ENCODE measurements around the gene BAIAP3.

BAIAP3 gene

GRCh38 chr16:1305823-1306222, 27.6 kb upstream of the BAIAP3 start:
- peaks cover 5% of the 10 kb centered on the region for H3K4me1 ChIP-seq (ENCODE audit: control insufficient read depth, insufficient read depth, low read length)
- H3K9ac ChIP-seq (ENCODE audit: low read length): no peak overlapping the region
- no peak for DNase-seq (ENCODE audit: low read depth)
- no peaks in the 10 kb centered on the region for H3K27me3 ChIP-seq (replicated peaks; ENCODE audit: control insufficient read depth, insufficient read depth, low read length)
- no peaks in the 10 kb centered on the region for H3K9me3 ChIP-seq (ENCODE audit: control insufficient read depth, low read length)
- H3K36me3 ChIP-seq (ENCODE audit: control insufficient read depth, insufficient read depth, low read length, severe bottlenecking): no peaks in the 10 kb centered on the region
- no peak overlapping the region for H3K4me3 ChIP-seq (ENCODE audit: low read length)

GRCh38 chr16:1306334-1306733, 27.1 kb upstream of the BAIAP3 start:
- Histone ChIP-seq H3K36me3 (ENCODE audit: control insufficient read depth, insufficient read depth, low read length, severe bottlenecking) (no peaks in the 10 kb centered on the region), H3K9ac (ENCODE audit: low read length) (no peak overlapping the region), H3K4me1 (ENCODE audit: control insufficient read depth, insufficient read depth, low read length) (peaks cover 10% of the 10 kb centered on the region), H3K9me3 (ENCODE audit: control insufficient read depth, low read length) (no peaks in the 10 kb centered on the region), H3K4me3 (ENCODE audit: low read length) (no peak overlapping the region), H3K27me3 (replicated peaks; ENCODE audit: control insufficient read depth, insufficient read depth, low read length) (no peaks in the 10 kb centered on the region)
- DNase-seq (ENCODE audit: low read depth): no peak

DNA sequence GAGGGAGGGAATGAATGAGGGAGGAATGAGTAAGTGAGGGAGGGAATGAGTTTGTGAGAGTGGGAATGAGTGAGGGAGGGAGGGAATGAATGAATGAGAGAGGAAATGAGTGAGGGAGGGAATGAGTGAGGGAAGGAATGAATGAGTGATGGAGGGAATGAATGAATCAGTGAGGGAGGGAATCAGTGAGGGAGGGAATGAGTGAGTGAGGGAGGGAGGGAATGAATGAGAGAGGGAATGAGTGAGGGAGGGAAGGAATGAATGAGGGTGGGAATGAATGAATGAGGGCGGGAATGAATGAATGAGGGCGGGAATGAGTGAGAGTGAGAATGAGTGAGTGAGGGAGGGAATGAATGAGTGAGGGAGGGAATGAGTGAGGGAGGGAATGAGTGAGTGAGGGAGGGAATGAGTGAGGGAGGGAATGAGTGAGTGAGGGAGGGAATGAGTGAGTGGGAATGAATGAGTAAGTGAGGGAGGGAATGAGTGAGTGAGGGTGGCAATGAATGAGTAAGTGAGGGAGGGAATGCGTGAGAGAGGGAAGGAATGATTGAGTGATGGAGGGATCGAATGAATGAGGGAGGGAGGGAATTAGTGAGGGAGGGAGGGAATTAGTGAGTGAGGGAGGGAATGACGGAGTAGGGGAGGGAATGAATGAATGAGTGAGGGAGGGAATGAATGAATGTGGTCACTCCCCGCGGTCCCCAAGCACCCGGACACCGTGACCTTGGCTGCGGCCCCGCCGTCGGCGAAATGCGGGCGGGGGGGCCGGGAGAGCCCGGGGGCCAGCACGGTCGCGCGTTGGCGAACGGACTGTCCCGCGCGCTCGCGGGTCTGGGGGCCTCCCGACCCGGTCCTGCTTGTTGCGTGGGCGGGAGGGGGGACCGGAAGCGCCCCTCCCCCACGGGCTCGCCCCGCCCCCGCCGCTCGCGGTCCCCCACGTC, 25.1 kb upstream of the BAIAP3 start:
- DNase-seq (ENCODE audit: low read depth): no peak
- H3K4me1 ChIP-seq (ENCODE audit: control insufficient read depth, insufficient read depth, low read length): peaks cover 27% of the 10 kb centered on the region
- H3K9me3 ChIP-seq (ENCODE audit: control insufficient read depth, low read length): no peaks in the 10 kb centered on the region
- H3K9ac ChIP-seq (ENCODE audit: low read length): peak overlapping the region; percentile 63
- peak overlapping the region; percentile 77 for H3K4me3 ChIP-seq (ENCODE audit: low read length)
- peaks cover 6% of the 10 kb centered on the region for H3K36me3 ChIP-seq (ENCODE audit: control insufficient read depth, insufficient read depth, low read length, severe bottlenecking)
- H3K27me3 ChIP-seq (replicated peaks; ENCODE audit: control insufficient read depth, insufficient read depth, low read length): no peaks in the 10 kb centered on the region

DNA sequence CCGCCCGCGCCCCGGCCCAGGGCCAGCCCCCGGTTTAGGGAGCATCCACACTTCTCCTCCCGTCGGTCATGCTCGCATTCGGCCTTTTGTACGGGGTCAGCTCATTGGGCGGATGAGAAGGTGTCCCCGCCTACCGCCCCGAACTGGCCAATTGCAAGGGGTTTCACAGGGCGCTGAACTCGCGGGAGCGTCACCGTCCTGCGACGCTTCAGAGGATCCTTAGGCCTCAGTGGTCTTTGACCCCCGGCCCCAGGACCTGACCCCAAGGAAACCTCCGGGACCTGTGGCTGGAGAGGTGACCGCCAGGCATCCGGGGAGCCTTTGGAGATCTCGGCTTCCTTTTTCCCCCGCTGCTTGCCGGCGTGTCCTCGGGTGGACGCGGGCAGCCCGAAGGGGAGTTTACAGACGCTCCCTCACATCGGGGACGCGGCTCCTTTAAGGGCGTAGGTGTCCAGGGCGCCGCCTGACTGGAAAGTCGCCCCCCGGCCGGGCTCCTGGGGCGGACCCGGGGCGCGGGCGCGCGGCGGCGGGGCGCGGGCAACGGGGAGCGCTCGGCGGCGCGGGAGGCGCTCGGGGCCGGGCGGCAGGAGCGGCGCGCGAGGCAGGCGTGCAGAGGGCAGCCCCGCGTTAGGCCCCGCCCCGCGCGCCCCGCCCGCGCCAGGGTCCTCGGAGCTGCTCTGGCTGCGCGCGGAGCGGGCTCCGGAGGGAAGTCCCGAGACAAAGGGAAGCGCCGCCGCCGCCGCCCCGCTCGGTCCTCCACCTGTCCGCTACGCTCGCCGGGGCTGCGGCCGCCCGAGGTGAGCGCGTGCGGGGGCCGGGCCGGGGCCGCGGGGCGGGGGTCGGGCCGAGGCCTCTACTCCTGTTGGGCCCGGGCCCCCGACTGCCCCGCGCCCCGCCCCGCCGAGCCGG, 24.2 kb upstream of the BAIAP3 start, which contains the start of gene UBE2I:
Gene UBE2I, plus strand, starts transcription at position 660 of the 909 bp plus-strand sequence. CDS start 4,395 bp downstream, outside the sequence.
- peak; percentile 98 for DNase-seq (ENCODE audit: low read depth)
- H3K4me1 ChIP-seq (ENCODE audit: control insufficient read depth, insufficient read depth, low read length): peaks cover 27% of the 10 kb centered on the region
- peak within 1 kb of the TSS; percentile 96 for H3K4me3 ChIP-seq (ENCODE audit: low read length)
- H3K36me3 ChIP-seq (ENCODE audit: control insufficient read depth, insufficient read depth, low read length, severe bottlenecking): peaks cover 7% of the 10 kb centered on the region
- H3K9me3 ChIP-seq (ENCODE audit: control insufficient read depth, low read length): no peaks in the 10 kb centered on the region
- peak within 1 kb of the TSS; percentile 99 for H3K9ac ChIP-seq (ENCODE audit: low read length)
- H3K27me3 ChIP-seq (replicated peaks; ENCODE audit: control insufficient read depth, insufficient read depth, low read length): no peaks in the 10 kb centered on the region

- H3K4me3 ChIP-seq (ENCODE audit: low read length): peak overlapping the region; percentile 96
- peak overlapping the region; percentile 89 for H3K9ac ChIP-seq (ENCODE audit: low read length)
- peaks cover 27% of the 10 kb centered on the region for H3K4me1 ChIP-seq (ENCODE audit: control insufficient read depth, insufficient read depth, low read length)
- no peaks in the 10 kb centered on the region for H3K9me3 ChIP-seq (ENCODE audit: control insufficient read depth, low read length)
- DNase-seq (ENCODE audit: low read depth): peak; percentile 83
- H3K36me3 ChIP-seq (ENCODE audit: control insufficient read depth, insufficient read depth, low read length, severe bottlenecking): peaks cover 14% of the 10 kb centered on the region
- no peaks in the 10 kb centered on the region for H3K27me3 ChIP-seq (replicated peaks; ENCODE audit: control insufficient read depth, insufficient read depth, low read length)
Measured at GRCh38 chr16:1309888-1310831, 23.3 kb upstream of the BAIAP3 start.

DNA sequence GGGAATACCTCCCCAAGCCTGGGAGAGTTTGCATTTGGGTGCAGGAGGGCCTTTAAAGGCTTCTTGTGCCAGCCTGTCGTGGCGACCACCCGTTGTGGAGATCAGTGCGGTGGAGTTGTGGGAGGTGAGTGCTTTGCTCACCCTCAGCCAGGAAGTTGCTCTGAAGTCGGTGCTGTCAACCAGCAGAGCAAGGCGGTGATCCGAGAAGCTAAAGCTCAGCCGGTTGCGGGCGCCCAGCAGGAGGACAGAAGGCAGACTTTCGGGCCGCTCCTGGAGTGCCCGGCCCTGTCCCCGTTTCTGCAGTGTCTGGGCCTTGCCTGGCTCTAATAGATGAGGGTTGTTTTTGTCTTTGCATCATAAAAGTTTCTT, 22.6 kb upstream of the BAIAP3 start:
- Histone ChIP-seq H3K36me3 (ENCODE audit: control insufficient read depth, insufficient read depth, low read length, severe bottlenecking) (peaks cover 20% of the 10 kb centered on the region), H3K4me1 (ENCODE audit: control insufficient read depth, insufficient read depth, low read length) (peaks cover 27% of the 10 kb centered on the region)
- DNase-seq (ENCODE audit: low read depth): peak; percentile 45

GRCh38 chr16:1311212-1311737, 22.2 kb upstream of the BAIAP3 start:
- Histone ChIP-seq H3K9ac (ENCODE audit: low read length) (peak overlapping the region; percentile 89), H3K27me3 (replicated peaks; ENCODE audit: control insufficient read depth, insufficient read depth, low read length) (no peaks in the 10 kb centered on the region), H3K36me3 (ENCODE audit: control insufficient read depth, insufficient read depth, low read length, severe bottlenecking) (peaks cover 25% of the 10 kb centered on the region), H3K4me3 (ENCODE audit: low read length) (peak overlapping the region; percentile 96), H3K4me1 (ENCODE audit: control insufficient read depth, insufficient read depth, low read length) (peaks cover 27% of the 10 kb centered on the region), H3K9me3 (ENCODE audit: control insufficient read depth, low read length) (no peaks in the 10 kb centered on the region)
- DNase-seq (ENCODE audit: low read depth): peak; percentile 32

More for the DNA sequence above, 22.6 kb upstream of the BAIAP3 start:
- Histone ChIP-seq H3K9me3 (ENCODE audit: control insufficient read depth, low read length) (no peaks in the 10 kb centered on the region), H3K27me3 (replicated peaks; ENCODE audit: control insufficient read depth, insufficient read depth, low read length) (no peaks in the 10 kb centered on the region), H3K9ac (ENCODE audit: low read length) (peak overlapping the region; percentile 89), H3K4me3 (ENCODE audit: low read length) (peak overlapping the region; percentile 96)

DNA sequence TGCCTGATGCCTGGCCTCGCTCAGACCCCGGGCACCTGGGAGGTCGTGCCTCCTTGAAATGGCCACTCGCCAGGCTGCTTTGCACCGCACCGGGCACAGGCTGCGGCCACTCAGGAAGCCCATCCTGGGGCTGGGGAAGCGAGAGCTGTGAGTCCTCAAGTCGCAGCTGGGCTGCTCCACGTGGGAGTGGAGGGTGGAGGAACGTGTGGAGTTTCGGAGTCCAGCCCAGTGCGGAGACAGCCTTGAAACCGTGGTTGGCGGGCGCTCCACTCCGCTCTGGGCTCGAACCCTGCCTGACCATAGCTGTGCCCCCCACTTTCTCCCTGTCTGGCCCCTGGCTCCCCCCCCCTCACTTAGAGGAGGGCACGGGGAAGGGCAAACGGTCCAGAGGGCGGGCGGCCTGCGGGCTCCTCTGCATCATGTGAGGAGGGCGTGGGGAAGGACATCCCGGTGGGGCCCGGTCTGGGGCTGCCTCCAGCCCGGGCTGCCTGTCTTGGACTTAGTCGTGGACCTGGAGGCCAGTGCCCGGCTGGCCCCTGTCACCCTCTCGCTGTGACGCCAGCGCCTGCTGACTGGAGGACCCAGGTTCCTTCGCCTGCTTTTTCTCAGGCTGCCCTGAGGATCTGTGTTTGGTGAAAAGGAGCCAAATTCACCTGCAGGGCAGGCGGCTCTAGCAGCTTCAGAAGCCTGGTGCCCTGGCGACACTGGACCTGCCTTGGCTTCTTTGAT, 21.5 kb upstream of the BAIAP3 start:
- peak overlapping the region; percentile 96 for H3K4me3 ChIP-seq (ENCODE audit: low read length)
- peaks cover 31% of the 10 kb centered on the region for H3K36me3 ChIP-seq (ENCODE audit: control insufficient read depth, insufficient read depth, low read length, severe bottlenecking)
- peaks cover 27% of the 10 kb centered on the region for H3K4me1 ChIP-seq (ENCODE audit: control insufficient read depth, insufficient read depth, low read length)
- H3K9me3 ChIP-seq (ENCODE audit: control insufficient read depth, low read length): no peaks in the 10 kb centered on the region
- peak overlapping the region; percentile 89 for H3K9ac ChIP-seq (ENCODE audit: low read length)
- no peaks in the 10 kb centered on the region for H3K27me3 ChIP-seq (replicated peaks; ENCODE audit: control insufficient read depth, insufficient read depth, low read length)
- DNase-seq (ENCODE audit: low read depth): peak; percentile 26

DNA sequence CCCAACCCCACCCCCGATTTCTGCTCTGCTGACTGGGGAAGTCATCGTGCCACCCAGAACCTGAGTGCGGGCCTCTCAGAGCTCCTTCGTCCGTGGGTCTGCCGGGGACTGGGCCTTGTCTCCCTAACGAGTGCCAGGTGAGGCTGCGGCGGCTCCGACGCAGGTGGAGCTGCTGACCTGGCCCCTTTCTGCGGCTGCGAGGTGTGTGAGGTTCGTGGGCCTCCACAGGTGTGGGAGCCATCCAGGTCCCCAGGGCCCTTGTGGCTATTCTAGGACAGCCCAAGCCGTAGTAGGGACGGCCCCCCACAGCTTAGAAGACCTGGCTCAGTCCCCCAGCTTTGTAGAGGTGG, 21.0 kb upstream of the BAIAP3 start:
- Histone ChIP-seq H3K9me3 (ENCODE audit: control insufficient read depth, low read length) (no peaks in the 10 kb centered on the region), H3K4me1 (ENCODE audit: control insufficient read depth, insufficient read depth, low read length) (peaks cover 27% of the 10 kb centered on the region), H3K4me3 (ENCODE audit: low read length) (peak overlapping the region; percentile 96), H3K36me3 (ENCODE audit: control insufficient read depth, insufficient read depth, low read length, severe bottlenecking) (peaks cover 37% of the 10 kb centered on the region), H3K27me3 (replicated peaks; ENCODE audit: control insufficient read depth, insufficient read depth, low read length) (no peaks in the 10 kb centered on the region), H3K9ac (ENCODE audit: low read length) (peak overlapping the region; percentile 89)
- no peak for DNase-seq (ENCODE audit: low read depth)

GRCh38 chr16:1312903-1313302, 20.5 kb upstream of the BAIAP3 start:
- Histone ChIP-seq H3K36me3 (ENCODE audit: control insufficient read depth, insufficient read depth, low read length, severe bottlenecking) (peaks cover 41% of the 10 kb centered on the region), H3K9ac (ENCODE audit: low read length) (peak overlapping the region; percentile 89), H3K27me3 (replicated peaks; ENCODE audit: control insufficient read depth, insufficient read depth, low read length) (no peaks in the 10 kb centered on the region), H3K4me1 (ENCODE audit: control insufficient read depth, insufficient read depth, low read length) (peaks cover 27% of the 10 kb centered on the region), H3K4me3 (ENCODE audit: low read length) (peak overlapping the region; percentile 96), H3K9me3 (ENCODE audit: control insufficient read depth, low read length) (no peaks in the 10 kb centered on the region)
- no peak for DNase-seq (ENCODE audit: low read depth)

All from adipocyte (in vitro differentiated cells).